ENCODE results near the gene CAD.

GRCh38 chr2:27227501-27227900 lies 10.3 kb downstream of the CAD start:
- no peak for TF ChIP-seq POLR2A (IDR thresholded peaks at IDR 0.05)
- no peak for TF ChIP-seq CTCF (IDR thresholded peaks at IDR 0.05)

All from Peyer's patch (tissue), 4 donors.